CD4-positive, alpha-beta T cell (primary cell): ENCODE measurements around the gene TENT4A. TPM values are rescaled to one million over a fixed set of nuclear protein-coding genes. Genes with fewer than 3 reads are reported as not detected.

Experiments used
- ATAC-seq: fragments of 200-7000 bp; cut with Tn5 transposase; one replicate; pipeline ENCODE4 v1.10.0; 2022; ENCODE audit warnings: mild to moderate bottlenecking; ENCODE audit not compliant: poor library complexity
- CTCF ChIA-PET: fragments of 350-600 bp; sonication (Branson Sonifier 250); formaldehyde crosslinking; loops from one replicate; lab custom pipeline; 2021; ENCODE audit warnings: antibody characterized with exemption, inconsistent platforms; lab: Charles Lee
- POLR2A ChIA-PET: fragments of 350-600 bp; sonication (Branson Sonifier 250); formaldehyde crosslinking; loops from one replicate; lab custom pipeline; 2021; ENCODE audit warnings: antibody characterized with exemption, inconsistent platforms; lab: Charles Lee
- DNase-seq, 14 experiments: peaks; one replicate each; pipeline ENCODE4 v3.0.0-alpha.2; 2013 to 2020; ENCODE audit warnings: mixed read lengths in 2 of 14
- H3K27ac ChIP-seq, 2 donors: one replicate each; pipeline versions ENCODE4 v1.5.1 to v1.7.0; 2013; ENCODE audit warnings: low read length in 2 of 2, low read depth in 1 of 2, mild to moderate bottlenecking in 1 of 2
- H3K27me3 ChIP-seq, 2 experiments: 1 replicate in 1 of 2; 2 replicates in 1 of 2; pipeline versions ENCODE4 v1.6.1 to v1.7.0; 2013; ENCODE audit warnings: low read length in 2 of 2, control low read depth in 1 of 2, mild to moderate bottlenecking in 1 of 2, moderate library complexity in 1 of 2; ENCODE audit not compliant: insufficient read depth in 2 of 2, control insufficient read depth in 1 of 2
- H3K36me3 ChIP-seq: one replicate; pipeline ENCODE4 v1.6.1; 2013; ENCODE audit warnings: low read length, control low read depth; ENCODE audit not compliant: insufficient read depth
- H3K4me1 ChIP-seq: one replicate; pipeline ENCODE4 v1.6.1; 2013; ENCODE audit warnings: low read length, control low read depth; ENCODE audit not compliant: insufficient read depth
- H3K4me3 ChIP-seq: one replicate; pipeline ENCODE4 v1.5.1; 2013; ENCODE audit warnings: mild to moderate bottlenecking, low read length, moderate library complexity
- H3K9me3 ChIP-seq, 2 experiments: 1 replicate in 1 of 2; 2 replicates in 1 of 2; pipeline versions ENCODE4 v1.6.1 to v1.7.0; 2013; ENCODE audit warnings: low read length in 2 of 2, mild to moderate bottlenecking in 2 of 2, control low read depth in 1 of 2, moderate library complexity in 1 of 2; ENCODE audit not compliant: control insufficient read depth in 1 of 2, insufficient read depth in 1 of 2
- H3K27ac Mint-ChIP-seq: one replicate; pipeline ENCODE4 v1.8.0; 2020; ENCODE audit warnings: mixed read lengths
- H3K27me3 Mint-ChIP-seq: one replicate; pipeline ENCODE4 v1.8.0; 2021; ENCODE audit warnings: mixed read lengths
- H3K36me3 Mint-ChIP-seq: one replicate; pipeline ENCODE4 v1.8.0; 2021; ENCODE audit warnings: low read depth, mixed read lengths
- H3K4me1 Mint-ChIP-seq: one replicate; pipeline ENCODE4 v1.8.0; 2021; ENCODE audit warnings: low read depth, mixed read lengths
- H3K4me3 Mint-ChIP-seq: one replicate; pipeline ENCODE4 v1.8.0; 2020; ENCODE audit warnings: mild to moderate bottlenecking, mixed read lengths
- H3K9me3 Mint-ChIP-seq: one replicate; pipeline ENCODE4 v1.8.0; 2020; ENCODE audit warnings: mixed read lengths
- intact Hi-C, 2 experiments: fragments of 100-400 bp; cut with DNase I in 1 of 2; cut with micrococcal nuclease in 1 of 2; formaldehyde crosslinking; loops; one replicate each; pipeline versions ENCODE4 v1.15.1 to v1.9.0; 2023 to 2025; cut with DNase I, micrococcal nuclease
- total RNA-seq, 174 experiments: library from RNA in 2 of 174; stranded (reverse) in 2 of 174; gene quantifications; one replicate each; pipeline ENCODE4 v1.2.3 and lab custom pipeline; 2021 to 2026
- TF ChIP-seq, protein P1 (sequence below): fragments of 200-600 bp; IDR thresholded peaks from one replicate; pipeline ENCODE4 v1.8.0; 2022; ENCODE audit warnings: antibody characterized with exemption, mild to moderate bottlenecking

The TENT4A gene
- total RNA-seq, 2 experiments from 2014 or later, result 49.2 to 51.9 TPM

DNA sequence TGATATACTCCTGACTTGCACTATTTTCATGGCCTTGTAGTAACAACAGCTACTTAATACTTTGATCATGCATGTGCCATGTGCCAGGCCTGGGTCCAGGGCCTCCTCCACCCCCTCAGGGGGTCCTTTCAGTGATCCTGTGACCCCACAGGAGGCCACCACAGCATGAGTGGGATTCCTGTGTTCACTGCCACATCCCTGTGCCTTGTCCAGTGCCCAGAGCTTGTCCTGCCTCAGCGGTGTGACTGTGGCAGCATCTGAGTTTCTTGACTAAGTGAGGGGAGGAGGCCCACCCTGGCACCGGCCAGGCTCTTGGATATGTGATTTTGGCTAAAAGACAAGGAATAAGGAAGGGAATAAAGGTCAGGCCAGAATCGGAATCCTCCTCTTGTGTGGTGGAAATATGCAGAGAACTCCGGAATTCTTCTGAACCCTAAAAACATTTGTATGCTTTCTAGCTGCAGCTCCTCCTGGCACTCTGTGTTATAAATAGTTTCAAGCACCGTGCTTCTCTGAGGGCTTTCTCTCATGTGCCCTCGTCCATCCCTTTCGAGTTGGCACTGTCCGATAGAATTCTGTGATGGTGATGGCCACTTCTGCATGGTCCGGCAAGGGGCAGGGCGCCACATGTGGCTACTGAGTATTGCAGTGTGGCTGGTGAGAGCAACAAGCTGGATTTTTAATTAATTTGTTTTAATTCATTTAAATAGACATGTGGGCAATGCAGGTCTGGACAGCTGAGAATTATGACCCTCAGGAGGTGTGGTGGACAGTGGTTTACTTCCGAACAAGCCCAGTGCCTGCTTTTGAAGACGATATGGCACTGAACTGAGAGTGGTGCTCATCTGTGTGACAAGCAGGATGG lies 31.8 kb downstream of the TENT4A start:
- Histone ChIP-seq H3K27me3 (no peaks in the 10 kb centered on the region), H3K4me3 (no peak overlapping the region), H3K36me3 (peaks cover 78% of the 10 kb centered on the region), H3K4me1 (peaks cover 6% of the 10 kb centered on the region), H3K27ac (no peak overlapping the region), H3K9me3 (no peaks in the 10 kb centered on the region)
- TF ChIP-seq, protein P1, sequence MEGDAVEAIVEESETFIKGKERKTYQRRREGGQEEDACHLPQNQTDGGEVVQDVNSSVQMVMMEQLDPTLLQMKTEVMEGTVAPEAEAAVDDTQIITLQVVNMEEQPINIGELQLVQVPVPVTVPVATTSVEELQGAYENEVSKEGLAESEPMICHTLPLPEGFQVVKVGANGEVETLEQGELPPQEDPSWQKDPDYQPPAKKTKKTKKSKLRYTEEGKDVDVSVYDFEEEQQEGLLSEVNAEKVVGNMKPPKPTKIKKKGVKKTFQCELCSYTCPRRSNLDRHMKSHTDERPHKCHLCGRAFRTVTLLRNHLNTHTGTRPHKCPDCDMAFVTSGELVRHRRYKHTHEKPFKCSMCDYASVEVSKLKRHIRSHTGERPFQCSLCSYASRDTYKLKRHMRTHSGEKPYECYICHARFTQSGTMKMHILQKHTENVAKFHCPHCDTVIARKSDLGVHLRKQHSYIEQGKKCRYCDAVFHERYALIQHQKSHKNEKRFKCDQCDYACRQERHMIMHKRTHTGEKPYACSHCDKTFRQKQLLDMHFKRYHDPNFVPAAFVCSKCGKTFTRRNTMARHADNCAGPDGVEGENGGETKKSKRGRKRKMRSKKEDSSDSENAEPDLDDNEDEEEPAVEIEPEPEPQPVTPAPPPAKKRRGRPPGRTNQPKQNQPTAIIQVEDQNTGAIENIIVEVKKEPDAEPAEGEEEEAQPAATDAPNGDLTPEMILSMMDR, result no peak
- ChIA-PET POLR2A (interaction anchor here (0.7 to 1.9 kb wide), 3 partner anchors 29 to 1323 kb away, joined by 3 to 11 read pairs (median 4); partner anchors contain the start of genes ICE1, NSUN2 and SRD5A1), CTCF (interaction anchor here (0.6 to 1.9 kb wide), 15 partner anchors 10 to 1256 kb away, joined by 3 to 13 read pairs (median 4); partner anchors contain the start of genes NSUN2 and SRD5A1)
- ATAC-seq (no peak), DNase-seq (no peak)
- H3K4me1 Mint-ChIP-seq, result peaks cover 9% of the 10 kb centered on the region
- no peaks in the 10 kb centered on the region for H3K9me3 Mint-ChIP-seq
- peaks cover 86% of the 10 kb centered on the region for H3K36me3 Mint-ChIP-seq
- no peak overlapping the region for H3K4me3 Mint-ChIP-seq
- intact Hi-C loops, result loop anchor here (1.0 to 5.0 kb wide), 7 partner anchors 28 to 1603 kb away; partner anchors contain the start of genes ADAMTS16 (in 1 of the 2), MED10 (in 1 of the 2), NSUN2 (in 1 of the 2) and SRD5A1 (in 1 of the 2)
- H3K27me3 Mint-ChIP-seq, result no peaks in the 10 kb centered on the region
- H3K27ac Mint-ChIP-seq, result no peak overlapping the region

DNA sequence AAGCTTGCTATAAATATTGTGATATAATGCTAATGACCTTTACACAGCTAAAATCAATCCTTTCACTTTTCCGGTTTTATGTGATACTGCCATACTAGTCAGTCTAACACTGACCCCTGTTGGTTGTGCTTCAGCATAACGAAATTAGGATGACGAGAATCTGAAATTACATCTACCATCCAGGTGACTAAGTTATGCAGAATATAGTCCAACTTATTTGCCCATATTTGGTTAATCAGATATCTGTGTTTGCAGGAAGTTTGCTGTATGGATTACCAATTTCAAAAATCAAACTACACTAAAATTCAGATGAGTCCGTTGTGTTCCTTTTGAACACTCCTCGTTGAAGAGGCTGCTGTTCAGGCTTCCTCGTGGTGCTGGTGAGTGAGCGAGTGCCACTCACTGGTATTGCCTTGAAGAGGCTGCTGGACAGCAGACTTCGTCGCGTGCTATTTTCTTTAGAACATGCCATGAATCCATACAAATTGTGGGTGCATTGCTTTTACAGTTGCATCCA lies 32.5 kb downstream of the TENT4A start:
- no peak overlapping the region for H3K4me3 Mint-ChIP-seq

More for the DNA sequence above, 32.5 kb downstream of the TENT4A start:
- intact Hi-C loops, result loop anchor here (1.0 to 5.0 kb wide), 7 partner anchors 29 to 1603 kb away; partner anchors contain the start of genes ADAMTS16 (in 1 of the 2), MED10 (in 1 of the 2), NSUN2 (in 1 of the 2) and SRD5A1 (in 1 of the 2)
- DNase-seq (peak in 6 of 14 experiments; percentile 23 to 77 (median 54)), ATAC-seq (peak; percentile 80)
- POLR2A ChIA-PET, result interaction anchor here (0.7 to 1.9 kb wide), 3 partner anchors 30 to 1324 kb away, joined by 3 to 11 read pairs (median 4); partner anchors contain the start of genes ICE1, NSUN2 and SRD5A1
- H3K36me3 ChIP-seq, result peaks cover 78% of the 10 kb centered on the region
- no peaks in the 10 kb centered on the region for H3K9me3 ChIP-seq
- H3K36me3 Mint-ChIP-seq, result peaks cover 87% of the 10 kb centered on the region
- H3K4me1 ChIP-seq, result peaks cover 6% of the 10 kb centered on the region
- CTCF ChIA-PET, result interaction anchor here (0.6 to 1.9 kb wide), 15 partner anchors 10 to 1257 kb away, joined by 3 to 13 read pairs (median 4); partner anchors contain the start of genes NSUN2 and SRD5A1
- no peak overlapping the region for H3K4me3 ChIP-seq
- H3K27ac ChIP-seq, result no peak overlapping the region
- TF ChIP-seq, protein P1, result peak; percentile 80
- no peaks in the 10 kb centered on the region for H3K27me3 Mint-ChIP-seq
- H3K27ac Mint-ChIP-seq, result no peak overlapping the region
- H3K9me3 Mint-ChIP-seq, result no peaks in the 10 kb centered on the region
- H3K27me3 ChIP-seq, result no peaks in the 10 kb centered on the region
- H3K4me1 Mint-ChIP-seq, result peaks cover 9% of the 10 kb centered on the region
